NCI-H1417 (cell line): ENCODE results near the gene USP54.

Experiments used
- DNase-seq, 3 experiments: peaks; one replicate each; lab custom pipeline; 2025; lab: John Stamatoyannopoulos, UW

Gene USP54

GRCh38 chr10:73467206-73467605, 123.9 kb downstream of the USP54 start:
- DNase-seq, result no peak

- no peak for DNase-seq
These were observed 125.0 kb downstream of the USP54 start for GRCh38 chr10:73465978-73466726.

DNA sequence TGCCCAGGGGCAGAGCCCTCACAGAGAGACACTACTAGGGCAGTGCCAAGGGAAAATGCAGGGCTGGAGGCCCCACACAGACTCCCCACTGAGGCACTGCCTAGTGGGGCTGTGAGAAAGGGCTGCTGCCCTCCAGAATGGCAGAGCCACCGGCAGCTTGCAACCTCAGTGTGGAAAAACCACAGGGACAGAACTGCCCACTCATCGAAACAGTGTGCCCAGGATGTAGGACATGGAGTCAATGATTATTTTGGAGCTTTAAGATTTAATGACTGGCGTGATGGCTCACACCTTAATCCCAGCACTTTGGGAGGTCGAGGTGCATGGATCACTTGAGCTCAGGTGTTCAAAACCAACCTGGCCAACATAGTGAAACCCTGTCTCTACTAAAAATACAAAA, 130.2 kb downstream of the USP54 start:
- DNase-seq, result no peak

DNA sequence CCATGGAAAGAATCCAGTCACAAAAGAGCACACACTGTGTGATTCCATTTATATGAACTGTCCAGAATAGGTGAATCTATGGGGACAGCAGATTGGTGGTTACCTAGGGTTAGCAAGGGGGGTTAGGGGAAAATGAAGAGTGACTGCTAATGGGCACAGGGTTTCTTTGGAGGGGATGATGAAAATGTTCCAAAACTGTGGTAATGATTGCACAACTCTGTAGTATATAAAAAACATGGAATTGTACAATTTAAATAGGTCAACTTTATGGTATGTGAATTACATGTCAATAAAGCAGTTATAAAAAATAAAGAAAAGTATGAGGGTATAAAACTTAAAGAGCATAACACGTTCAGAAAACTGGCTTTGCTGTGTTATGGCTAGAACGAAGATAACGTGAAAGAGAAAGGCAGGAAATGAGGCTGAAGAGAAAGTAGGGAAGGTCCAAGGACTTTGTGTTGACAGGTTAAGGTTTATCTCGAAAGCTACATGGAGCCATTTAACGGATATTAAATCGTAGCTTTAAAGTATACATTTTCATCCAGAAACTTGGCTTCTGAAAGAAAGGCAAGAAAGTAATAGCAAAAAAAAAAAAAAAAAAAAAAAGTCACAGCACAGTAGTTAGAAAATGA, 131.3 kb downstream of the USP54 start:
- DNase-seq, result no peak

- no peak for DNase-seq
These were observed 134.8 kb downstream of the USP54 start for GRCh38 chr10:73456187-73456890.

GRCh38 chr10:73449113-73449512, 142.0 kb downstream of the USP54 start:
- no peak for DNase-seq

GRCh38 chr10:73448384-73448783, 142.8 kb downstream of the USP54 start:
- no peak for DNase-seq
